Activated CD4-positive, CD25-positive, alpha-beta regulatory T cell (primary cell): ENCODE results near the gene SEC16A.
A peak's percentile ranks its signal among the peaks of the same experiment; 100 is the strongest.
"Not testable (repeated sequence)": the region's sequence is repeated elsewhere in the genome, so short reads cannot be mapped to it uniquely, and the experiment has no call there.

Experiments
- DNase-seq, 4 experiments: peaks; one replicate each; lab custom pipeline; 2025; lab: John Stamatoyannopoulos, UW

SEC16A gene

DNA sequence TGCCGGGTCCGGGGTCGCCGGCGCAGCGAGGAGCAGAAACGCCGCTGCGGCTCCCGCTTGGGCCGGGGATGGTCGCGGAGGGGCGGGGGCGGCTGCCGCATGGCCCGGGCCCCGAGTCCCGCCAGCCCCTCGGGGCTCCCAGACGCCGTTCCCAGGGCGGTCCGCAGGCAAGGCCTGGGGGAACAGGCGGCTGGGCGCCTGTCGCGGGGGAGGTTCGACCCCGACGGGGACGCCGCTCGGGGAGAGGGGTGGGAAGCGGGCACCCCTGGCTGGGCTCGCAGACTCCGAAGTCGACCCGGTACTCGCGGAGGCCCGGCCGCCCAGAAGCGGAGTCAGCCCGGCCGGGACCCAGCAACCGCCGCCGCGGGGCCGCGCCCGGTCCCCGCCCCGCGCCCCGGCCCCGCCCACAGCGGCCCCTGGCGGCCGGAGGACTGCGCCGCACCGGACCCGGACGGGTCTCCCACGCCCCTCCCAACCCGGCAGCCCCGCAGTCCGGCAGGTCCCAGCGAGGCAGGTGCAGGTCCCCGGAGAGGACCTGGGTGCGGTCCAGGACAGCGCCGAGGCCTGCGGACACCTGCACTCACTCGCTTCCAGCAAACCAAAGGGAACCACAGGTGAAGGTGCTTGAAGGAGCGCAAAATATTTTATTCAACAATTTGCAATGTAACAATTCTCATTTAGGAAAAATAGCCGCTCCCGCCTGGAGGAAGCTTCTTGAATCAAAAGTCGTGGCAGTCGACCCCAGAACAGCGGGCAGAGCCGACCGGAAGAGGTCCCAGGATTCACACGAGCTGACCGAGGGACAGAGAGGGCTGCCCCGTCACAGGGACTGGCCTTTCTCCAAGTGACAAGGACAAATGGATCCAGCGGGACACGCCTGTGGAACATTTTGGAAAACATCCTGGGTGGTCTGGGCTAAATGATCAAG, 43.1 kb downstream of the SEC16A start, which contains the start of gene INPP5E:
Gene INPP5E (minus strand): TSS at position 365 of the 928 bp plus-strand sequence. CDS start 426 bp downstream, outside the sequence.
- DNase-seq: peak; percentile 71 to 83 (median 78)

DNA sequence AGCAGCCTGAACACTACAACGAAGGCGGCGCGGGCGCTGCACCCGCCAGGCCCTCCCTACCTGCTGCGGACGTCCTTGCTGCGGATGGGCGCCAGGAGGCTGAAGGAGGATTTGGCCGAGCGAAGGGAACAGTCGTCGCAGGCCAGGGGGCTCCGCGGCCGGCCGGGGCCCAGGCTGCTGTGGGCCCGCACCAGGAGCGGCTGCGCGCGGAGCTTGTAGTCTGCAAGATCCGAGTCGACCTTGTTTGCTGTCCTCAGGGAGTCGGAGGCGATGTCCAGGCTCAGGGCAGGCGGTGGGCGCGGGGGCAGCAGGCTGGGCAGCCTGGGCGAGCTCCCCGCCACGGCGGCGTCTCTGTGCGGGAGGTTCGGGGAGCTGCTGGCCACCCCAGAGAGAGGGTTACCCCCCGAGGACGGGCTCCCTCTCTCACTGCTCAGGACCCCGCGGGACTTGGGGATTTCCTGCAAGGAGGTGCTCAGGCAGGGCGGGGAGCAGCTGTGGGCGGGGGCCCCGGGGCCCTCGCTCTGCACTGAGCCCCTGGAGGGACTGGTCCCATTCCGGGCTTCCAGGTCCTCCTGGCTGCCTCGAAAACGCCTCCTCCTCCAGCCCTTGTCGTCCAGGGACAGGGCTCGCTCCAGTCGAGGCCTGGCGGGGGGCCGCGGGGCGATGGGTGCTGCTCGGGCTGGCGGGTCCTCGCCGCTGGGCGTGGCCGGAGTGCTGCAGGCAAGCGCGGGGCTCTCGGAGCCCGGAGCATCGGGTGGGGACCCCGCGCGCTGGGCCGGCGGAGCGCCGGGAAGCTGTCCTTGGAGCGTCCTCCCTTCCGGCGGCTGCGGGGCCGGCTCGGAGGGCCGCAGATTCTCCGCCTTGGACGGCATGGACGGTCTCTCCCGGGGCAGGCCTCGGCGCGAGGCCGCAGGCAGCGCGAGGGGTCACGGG, 44.0 kb downstream of the SEC16A start:
- DNase-seq: peak; percentile 11 to 27 (median 24)

DNA sequence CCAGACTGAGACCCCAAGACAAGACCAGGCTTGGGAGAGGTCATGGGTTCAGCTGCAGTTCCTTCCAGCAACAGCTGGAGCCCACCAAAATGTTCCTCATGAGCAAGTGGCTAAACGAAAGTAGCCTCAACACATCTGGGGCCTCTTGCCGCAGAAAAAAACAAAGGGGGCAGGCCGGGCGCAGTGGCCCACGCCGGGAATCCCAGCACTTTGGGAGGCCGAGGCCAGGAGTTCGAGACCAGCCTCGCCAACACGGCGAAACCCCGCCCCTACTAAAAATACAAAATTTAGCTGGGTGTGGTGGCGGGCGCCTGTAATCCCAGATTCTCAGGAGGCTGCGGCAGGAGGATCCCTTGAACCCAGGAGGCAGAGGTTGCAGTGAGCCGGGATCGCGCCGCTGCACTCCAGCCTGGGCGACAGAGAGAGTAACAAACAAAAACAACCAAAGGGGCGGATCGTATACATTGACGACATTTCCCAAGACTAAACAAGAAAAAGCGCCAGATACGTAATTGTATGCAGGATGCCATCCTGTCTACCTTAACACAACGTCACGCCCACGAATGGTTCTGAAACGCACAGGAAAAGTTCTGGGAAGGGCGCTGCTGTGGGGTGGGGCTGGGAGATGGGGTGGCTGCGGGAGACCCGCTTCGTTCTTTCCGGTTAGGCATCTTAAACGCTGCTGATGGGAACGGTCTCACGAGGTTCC, 44.8 kb downstream of the SEC16A start:
- DNase-seq: no peak

DNA sequence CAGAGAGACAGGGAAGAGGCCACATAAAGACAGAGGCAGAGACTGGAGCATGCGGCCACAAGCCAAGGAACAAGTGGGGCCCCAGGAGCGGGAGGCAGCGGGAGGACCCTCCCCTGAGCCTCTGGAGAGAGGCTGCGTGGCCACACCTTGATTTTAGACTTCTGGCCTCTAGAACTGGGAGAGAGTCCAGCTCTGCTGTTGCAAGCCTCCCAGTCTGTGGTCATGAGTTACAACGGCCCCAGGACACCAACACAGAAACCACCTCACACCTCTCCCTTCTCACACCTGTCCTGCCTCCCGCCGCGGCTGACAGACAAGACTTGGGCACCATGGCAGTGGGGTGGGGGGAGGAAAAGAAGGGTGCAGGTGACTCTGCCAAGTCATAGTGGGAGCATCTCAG, 45.4 kb downstream of the SEC16A start:
- no peak for DNase-seq

DNA sequence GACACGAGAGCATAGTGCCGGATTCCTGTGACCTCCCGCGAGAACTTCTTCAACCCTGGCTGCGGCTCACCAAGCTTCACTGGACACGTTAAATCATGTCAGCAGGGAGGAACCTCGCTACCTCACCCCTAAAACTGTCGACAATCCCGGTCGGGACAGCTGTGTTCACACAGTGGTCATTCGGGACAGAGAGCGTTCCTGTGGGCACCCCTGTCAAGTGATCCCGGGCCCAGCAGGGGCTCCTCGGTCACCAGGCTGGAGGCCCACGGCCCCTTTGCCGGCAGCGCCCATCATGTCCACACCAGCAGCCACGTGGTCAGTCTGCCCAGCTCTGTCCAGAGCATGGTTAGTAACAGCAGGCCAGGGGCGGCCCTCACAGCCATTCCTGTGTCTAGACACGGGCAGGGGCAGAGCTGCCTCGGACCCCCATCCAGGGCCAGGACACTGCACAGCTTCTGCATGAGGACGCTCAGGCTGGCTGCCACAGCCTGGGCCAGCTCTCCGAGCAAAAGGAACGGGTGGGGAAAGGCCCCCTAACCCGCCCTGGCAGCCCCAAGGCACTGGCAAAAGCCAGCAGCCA, 46.7 kb downstream of the SEC16A start:
- no peak for DNase-seq

GRCh38 chr9:136434580-136435169, 48.2 kb downstream of the SEC16A start:
- DNase-seq: no peak

DNA sequence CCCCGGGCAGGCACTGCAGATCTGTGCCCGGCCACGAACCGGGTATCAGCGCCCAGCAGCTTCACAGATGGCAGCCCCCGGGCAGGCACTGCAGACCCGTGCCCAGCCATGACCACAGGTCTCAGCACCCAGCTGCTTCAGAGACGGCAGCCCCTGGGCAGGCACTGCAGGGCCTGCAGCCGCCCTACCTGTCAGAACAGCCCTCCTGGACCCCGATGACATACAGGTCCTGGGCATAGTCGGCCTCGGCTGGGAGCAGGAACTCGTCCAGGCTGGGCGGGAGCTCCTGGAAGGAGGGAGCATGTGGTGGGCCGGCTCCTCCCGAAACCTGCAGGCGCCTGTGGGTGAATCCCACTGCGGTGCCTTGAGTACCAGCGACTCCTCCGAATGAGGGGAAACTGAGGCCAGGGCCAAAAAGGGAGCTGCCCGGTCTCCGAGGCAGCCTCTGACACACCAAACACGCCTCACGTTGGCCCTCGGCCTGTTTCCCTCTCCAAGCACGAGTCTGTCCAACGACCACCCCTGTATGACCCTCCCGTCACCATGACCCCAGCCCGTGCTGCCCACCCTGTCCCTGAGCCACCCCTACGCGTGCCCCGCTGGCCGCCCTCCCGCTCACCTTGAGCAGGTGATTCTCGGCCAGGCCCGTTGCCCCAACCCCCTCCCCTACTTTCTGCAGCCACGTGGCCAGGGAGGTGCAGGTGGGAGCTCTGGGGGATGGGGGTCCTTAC, 48.8 kb downstream of the SEC16A start:
- DNase-seq: no peak

- DNase-seq: no peak
Measured at GRCh38 chr9:136433043-136433715, 49.7 kb downstream of the SEC16A start.

DNA sequence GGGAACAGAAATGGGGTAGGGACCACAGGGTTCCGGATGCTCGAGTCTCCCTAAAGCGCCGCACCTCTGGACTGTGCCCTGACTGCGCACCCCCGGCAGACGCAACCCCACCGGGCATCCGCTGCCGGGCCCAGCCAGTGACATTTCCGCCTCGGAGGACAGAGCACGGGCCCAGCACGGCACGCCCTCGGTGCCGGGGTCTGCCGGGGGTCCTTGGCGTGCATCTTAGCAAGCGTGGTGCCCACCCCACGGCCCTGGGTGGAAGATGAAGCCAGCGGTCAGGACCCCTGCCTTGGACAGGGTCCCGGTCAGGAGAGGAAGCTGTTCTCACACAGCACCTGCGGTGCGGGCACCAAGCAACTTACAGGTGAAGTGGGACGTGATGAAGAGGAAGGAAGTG, 50.2 kb downstream of the SEC16A start:
- no peak for DNase-seq

DNA sequence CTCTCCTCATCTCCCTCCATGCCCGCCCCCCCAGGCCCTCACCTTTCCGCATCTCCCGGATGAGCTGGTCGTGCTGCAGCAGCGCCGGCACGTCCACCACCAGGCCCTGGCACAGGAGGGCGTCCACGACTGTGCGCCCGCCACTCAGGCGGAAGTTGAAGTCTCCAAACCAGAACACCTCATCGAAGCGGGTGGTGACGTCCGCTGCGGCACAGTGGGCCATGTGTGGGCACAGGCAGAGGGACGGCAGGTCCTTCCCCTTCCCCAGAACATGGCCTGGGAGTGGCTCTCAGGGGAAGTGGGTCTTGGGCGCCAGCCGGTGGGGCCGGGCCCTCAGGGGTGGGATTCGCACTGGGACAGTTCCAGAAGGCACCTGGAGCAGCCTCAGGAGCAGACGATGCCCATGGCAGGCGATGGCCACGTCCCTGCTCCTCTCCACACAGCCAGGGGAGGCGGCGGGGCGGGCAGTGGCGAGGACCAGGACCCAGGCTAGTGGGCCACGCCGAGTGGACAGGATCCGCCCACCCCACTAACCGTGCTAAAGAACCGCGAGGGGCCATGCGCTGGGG, 51.0 kb downstream of the SEC16A start:
- DNase-seq: no peak

- no peak for DNase-seq
Measured at GRCh38 chr9:136430588-136431234, 52.1 kb downstream of the SEC16A start.

DNA sequence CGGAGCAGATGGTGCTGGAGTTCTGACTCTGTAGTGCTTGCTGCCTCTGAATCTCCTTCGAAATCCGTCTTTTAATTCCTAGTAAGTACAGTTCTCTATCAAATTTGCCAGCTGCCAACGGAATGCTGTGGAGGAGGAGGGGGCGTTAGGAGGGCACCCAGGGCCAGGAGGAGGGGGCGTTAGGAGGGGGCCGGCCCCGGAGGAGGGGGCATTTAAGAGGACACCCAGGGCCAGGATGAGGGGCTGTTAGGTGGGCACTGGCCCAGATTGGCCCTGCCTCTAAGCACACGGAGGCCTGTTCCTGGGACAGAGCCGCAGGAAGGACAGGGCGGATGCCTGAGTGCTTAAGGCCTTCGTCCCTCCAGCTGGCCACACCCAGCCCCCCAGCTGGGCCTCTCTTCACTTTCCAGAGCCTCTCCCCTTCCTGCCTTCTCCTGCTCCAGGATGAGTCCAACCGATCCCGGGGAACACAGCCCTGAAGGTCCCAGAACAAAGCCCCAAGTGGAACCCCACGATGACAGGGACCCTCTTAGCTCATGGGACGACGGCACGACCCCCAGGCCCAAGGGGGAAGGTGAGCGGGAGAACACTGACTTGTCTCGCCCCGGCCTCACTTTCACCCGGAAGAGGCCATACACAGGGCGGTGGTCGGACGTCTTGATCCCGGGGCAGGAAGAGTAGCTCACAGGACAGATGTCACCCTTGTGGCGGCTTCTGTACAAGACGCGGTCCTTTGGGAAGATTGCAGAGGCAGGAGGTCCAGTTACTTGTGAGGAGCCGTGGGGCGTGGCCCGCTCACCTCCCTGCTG, 53.0 kb downstream of the SEC16A start:
- no peak for DNase-seq

- DNase-seq: no peak
Measured at GRCh38 chr9:136429075-136429628, 53.7 kb downstream of the SEC16A start.

DNA sequence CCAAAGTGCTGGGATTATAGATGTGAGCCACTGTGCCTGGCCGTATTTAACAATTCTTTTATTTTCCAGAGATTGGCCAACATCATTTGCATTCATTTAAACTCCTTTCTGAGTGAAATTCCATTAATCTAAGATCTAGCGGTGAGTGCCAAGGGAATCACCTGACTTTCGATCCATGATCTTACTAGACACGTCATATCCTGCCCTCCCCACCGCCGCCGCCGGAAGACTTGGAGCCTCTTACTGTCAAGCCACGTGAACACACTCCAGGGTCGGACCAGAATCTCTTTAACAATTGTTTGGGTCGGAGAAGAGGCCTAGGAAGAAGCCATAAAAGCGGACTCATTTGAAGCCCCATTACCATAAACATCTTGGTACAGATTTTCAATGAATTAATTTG, 56.1 kb downstream of the SEC16A start:
- DNase-seq: no peak

DNA sequence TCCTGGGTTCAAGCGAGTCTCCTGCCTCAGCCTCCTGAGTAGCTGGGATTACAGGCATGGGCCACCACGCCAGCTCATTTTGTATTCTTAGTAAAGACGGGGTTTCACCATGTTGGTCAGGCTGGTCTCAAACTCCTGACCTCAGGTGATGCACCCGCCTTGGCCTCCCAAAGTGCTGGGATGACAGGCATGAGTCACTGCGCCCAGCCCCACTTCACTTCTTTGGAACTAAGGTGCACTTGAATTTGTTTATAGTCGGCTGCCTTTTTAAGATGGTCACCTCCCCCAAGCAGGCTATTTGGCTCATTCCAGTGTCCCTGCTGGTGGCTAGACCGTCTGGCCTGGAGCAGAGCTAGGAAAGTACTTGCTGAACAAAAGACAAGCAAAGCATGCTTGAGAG, 57.5 kb downstream of the SEC16A start:
- DNase-seq: not testable (repeated sequence)

DNA sequence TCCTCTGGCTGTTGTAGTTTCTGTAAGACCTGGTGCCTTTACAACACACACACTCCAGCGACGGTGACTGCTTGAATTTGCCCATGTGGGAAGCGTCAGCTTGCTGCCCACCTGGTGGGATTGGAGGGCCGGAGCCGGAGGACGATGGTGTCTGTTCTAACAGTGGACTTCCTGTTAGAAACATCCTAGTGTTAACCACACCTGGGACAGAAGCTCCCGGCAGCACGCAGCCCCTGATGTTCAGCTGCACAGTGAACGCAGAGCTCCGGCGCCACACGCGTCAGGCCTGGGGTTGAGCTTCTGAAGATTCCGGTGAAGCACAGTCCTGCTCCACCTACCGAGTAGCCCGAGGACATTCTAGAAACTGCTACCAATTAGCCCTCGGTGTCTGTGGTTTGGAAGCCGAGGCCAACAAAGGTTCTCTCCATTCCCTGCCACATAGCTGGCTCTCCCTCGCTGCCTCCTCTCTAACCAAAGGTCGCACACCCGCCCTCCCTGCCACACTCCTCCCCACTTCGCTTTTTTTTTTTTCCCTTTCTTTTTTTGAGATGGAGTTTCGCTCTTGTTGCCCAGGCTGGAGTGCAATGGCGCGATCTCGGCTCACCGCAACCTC, 58.0 kb downstream of the SEC16A start:
- no peak for DNase-seq

DNA sequence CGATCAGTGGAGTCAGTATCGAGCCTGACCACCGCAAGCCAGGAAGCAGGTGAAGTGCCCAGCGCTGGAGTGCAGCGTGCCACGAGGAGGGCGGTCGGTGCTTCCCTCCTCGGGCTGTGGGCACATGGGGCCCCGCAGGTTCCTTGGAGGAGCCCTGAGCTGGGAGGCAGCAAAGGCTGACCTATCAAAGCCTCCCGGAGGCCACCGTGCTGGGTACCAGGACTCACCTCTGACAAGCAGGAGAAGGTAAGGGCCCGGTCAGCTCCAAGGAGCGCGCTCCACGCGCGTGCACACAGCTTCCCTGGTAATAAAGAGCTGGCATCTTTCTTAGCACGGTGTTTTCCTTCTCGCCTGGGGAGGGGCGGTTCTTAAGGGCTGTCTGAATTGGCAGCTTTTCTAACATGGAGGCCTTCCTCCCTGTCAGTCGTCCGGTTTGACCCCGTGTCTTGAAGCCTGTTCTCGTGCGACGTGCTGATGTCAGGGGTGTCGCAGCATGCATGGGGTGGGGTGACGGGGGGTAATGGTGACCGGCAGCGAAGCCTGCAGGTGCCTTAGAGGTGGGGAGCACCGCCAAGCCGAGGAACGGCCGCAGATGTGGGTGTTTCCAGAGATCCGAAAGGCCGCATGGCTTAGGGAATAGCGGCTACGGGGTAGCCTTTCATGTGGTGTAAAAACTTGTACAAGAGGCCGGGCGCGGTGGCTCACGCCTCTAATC, 59.3 kb downstream of the SEC16A start:
- no peak for DNase-seq
